GM23248 (cell line): Measurements from ENCODE around the gene SMYD3. TPM values are rescaled to one million over a fixed set of nuclear protein-coding genes. Genes with fewer than 3 reads are reported as not detected.

Source experiments
- DNase-seq: peaks from one replicate; pipeline ENCODE4 v3.0.0-alpha.2; 2015
- H2AFZ ChIP-seq: fragments of 200-600 bp; sonication (generic); 2 replicates; pipeline ENCODE4 v1.6.1; 2016; ENCODE audit warnings: antibody characterized with exemption
- H3F3A ChIP-seq: fragments of 200-600 bp; sonication (generic); 2 replicates; pipeline ENCODE4 v1.6.1; 2016; ENCODE audit warnings: mild to moderate bottlenecking, antibody characterized with exemption, mixed run types; ENCODE audit not compliant: insufficient read depth
- H3K27ac ChIP-seq: fragments of 200-600 bp; sonication (generic); 2 replicates; pipeline ENCODE4 v1.5.1; 2016; ENCODE audit warnings: mild to moderate bottlenecking
- H3K27me3 ChIP-seq: fragments of 200-600 bp; sonication (generic); replicated peaks from 2 replicates; pipeline ENCODE4 v1.6.1; 2016; ENCODE audit warnings: mild to moderate bottlenecking; ENCODE audit not compliant: insufficient read depth
- H3K36me3 ChIP-seq: fragments of 200-600 bp; sonication (generic); 2 replicates; pipeline ENCODE4 v1.6.1; 2016; ENCODE audit warnings: low read depth, mild to moderate bottlenecking
- H3K4me1 ChIP-seq: fragments of 200-600 bp; sonication (generic); 2 replicates; pipeline ENCODE4 v1.6.1; 2016; ENCODE audit warnings: mild to moderate bottlenecking; ENCODE audit not compliant: insufficient read depth
- H3K4me2 ChIP-seq: fragments of 200-600 bp; sonication (generic); one replicate; pipeline ENCODE4 v1.6.1; 2016; ENCODE audit warnings: mild to moderate bottlenecking; ENCODE audit not compliant: unreplicated experiment
- H3K4me3 ChIP-seq: fragments of 200-600 bp; sonication (generic); 2 replicates; pipeline ENCODE4 v1.5.1; 2016; ENCODE audit warnings: mild to moderate bottlenecking
- H3K79me2 ChIP-seq: fragments of 200-600 bp; sonication (generic); 2 replicates; pipeline ENCODE4 v1.6.1; 2016; ENCODE audit warnings: mild to moderate bottlenecking; ENCODE audit not compliant: insufficient read depth
- H3K9ac ChIP-seq: fragments of 200-600 bp; sonication (generic); 2 replicates; pipeline ENCODE4 v1.6.1; 2016; ENCODE audit warnings: mild to moderate bottlenecking
- H3K9me2 ChIP-seq: fragments of 200-600 bp; sonication (generic); 2 replicates; pipeline ENCODE4 v1.6.1; 2016; ENCODE audit warnings: mixed run types, mild to moderate bottlenecking, moderate library complexity; ENCODE audit not compliant: insufficient read depth
- H3K9me3 ChIP-seq: fragments of 200-600 bp; sonication (generic); one replicate; pipeline ENCODE4 v1.6.1; 2017; ENCODE audit warnings: low read depth
- H4K20me1 ChIP-seq: fragments of 200-600 bp; sonication (generic); 2 replicates; pipeline ENCODE4 v1.6.0; 2016; ENCODE audit not compliant: insufficient read depth
- EZH2 ChIP-seq: fragments of 200-600 bp; sonication (generic); IDR thresholded peaks from 2 replicates; pipeline ENCODE4 v1.6.1; 2018; ENCODE audit warnings: antibody characterized with exemption, mild to moderate bottlenecking; ENCODE audit not compliant: insufficient read depth, poor library complexity, severe bottlenecking
- EZH2phosphoT487 ChIP-seq: fragments of 200-600 bp; sonication (generic); IDR thresholded peaks from 2 replicates; pipeline ENCODE4 v1.6.1; 2018; ENCODE audit warnings: antibody characterized with exemption, moderate library complexity, mild to moderate bottlenecking, low read depth; ENCODE audit not compliant: insufficient read depth
- WGBS, 2 experiments: methylation state at CpG; one replicate each; pipeline ENCODE4 v1.1.6; 2015 to 2017; ENCODE audit warnings: low lambda C conversion rate in 2 of 2, low coverage in 1 of 2; ENCODE audit errors: missing lambda C conversion rate in 2 of 2; 5-methylcytosine and 5-hydroxymethylcytosine counted together
- in situ Hi-C: fragments of 300-500 bp; cut with MboI; formaldehyde crosslinking; loops from 2 replicates; pipeline ENCODE4 v1.15.0; 2020
- polyA plus RNA-seq: library from polyadenylated mRNA; unstranded; fragments of >200 nt; fragmentation: Nextera tagmentation; extraction: Ambion mirVana; gene quantifications from 2 replicates; pipeline ENCODE4 v1.2.1, GENCODE V29; 2016
- total RNA-seq: library from RNA; depleted of rRNA; stranded (reverse); fragments of >200 nt; shearing (Covaris generic); gene quantifications from 2 replicates; pipeline ENCODE4 v1.2.3, GENCODE V29; 2014

SMYD3 gene
- total and polyA plus RNA-seq, 2 experiments from 2014 or later, result 32.1 to 44.8 TPM

DNA sequence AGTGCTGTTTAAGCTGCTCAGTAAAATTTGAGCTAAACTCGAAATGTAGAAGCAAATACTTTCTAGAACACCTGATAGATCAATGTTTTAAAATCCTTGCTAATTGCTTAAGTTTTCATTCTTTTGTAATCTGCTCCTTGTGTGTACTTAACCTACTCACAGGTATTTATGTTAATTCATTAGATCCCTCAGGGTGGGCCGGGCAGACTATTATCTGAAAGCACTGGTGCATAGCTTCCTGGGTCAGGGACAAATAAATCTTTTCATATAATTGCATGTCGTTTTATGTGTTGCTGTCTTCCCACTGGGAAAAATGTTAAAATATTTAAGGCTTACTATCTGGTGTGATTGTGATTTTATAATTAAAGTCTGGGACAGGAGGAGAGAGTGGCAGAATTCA is 440.5 kb downstream of the SMYD3 start:
- Histone ChIP-seq H3K4me3 (no peak overlapping the region), H3K36me3 (no peaks in the 10 kb centered on the region), H3K9me3 (no peaks in the 10 kb centered on the region), H3F3A (peaks cover 18% of the 10 kb centered on the region), H3K9ac (no peak overlapping the region), H4K20me1 (no peaks in the 10 kb centered on the region), H3K27me3 (no peaks in the 10 kb centered on the region), H3K27ac (no peak overlapping the region), H3K9me2 (no peaks in the 10 kb centered on the region), H3K79me2 (no peaks in the 10 kb centered on the region), H3K4me2 (no peak overlapping the region), H2AFZ (no peak overlapping the region), H3K4me1 (peaks cover 17% of the 10 kb centered on the region)
- no peak for DNase-seq
- TF ChIP-seq EZH2, result no peak
- TF ChIP-seq EZH2phosphoT487, result no peak
- in situ Hi-C loops, result no loop called here
- 71 to 80% methylated on average over 3 of the region's 3 CpGs for WGBS, 2 experiments

DNA sequence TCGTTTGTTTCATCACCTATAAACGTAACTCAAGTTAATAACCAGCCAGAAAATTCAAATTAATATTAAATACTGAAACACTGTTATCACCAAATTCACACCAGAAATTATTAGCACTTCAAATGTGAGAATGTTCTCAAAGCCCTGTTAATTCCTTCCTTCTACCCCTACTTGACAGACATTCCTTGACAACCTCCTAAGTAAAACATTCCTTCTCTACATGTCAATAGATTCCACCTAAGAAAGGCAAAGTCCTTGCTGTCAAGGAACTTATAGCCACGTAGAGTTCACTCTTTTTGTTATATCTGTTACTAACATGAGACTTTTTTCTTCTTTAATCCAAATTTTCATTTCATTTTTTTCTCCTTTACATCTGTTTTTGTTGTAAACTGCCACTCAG is 441.5 kb downstream of the SMYD3 start:
- Histone ChIP-seq H3K4me2 (no peak overlapping the region), H2AFZ (no peak overlapping the region), H3K4me1 (peaks cover 17% of the 10 kb centered on the region), H3K4me3 (no peak overlapping the region), H3K27me3 (no peaks in the 10 kb centered on the region), H3K9me3 (no peaks in the 10 kb centered on the region), H3F3A (peaks cover 18% of the 10 kb centered on the region), H3K9me2 (no peaks in the 10 kb centered on the region), H3K27ac (no peak overlapping the region), H3K79me2 (no peaks in the 10 kb centered on the region), H3K36me3 (no peaks in the 10 kb centered on the region), H3K9ac (no peak overlapping the region), H4K20me1 (no peaks in the 10 kb centered on the region)
- in situ Hi-C loops, result no loop called here
- DNase-seq, result no peak
- TF ChIP-seq EZH2phosphoT487 (no peak), EZH2 (no peak)
- 93 to 98% methylated on average over 3 of the region's 3 CpGs for WGBS, 2 experiments

DNA sequence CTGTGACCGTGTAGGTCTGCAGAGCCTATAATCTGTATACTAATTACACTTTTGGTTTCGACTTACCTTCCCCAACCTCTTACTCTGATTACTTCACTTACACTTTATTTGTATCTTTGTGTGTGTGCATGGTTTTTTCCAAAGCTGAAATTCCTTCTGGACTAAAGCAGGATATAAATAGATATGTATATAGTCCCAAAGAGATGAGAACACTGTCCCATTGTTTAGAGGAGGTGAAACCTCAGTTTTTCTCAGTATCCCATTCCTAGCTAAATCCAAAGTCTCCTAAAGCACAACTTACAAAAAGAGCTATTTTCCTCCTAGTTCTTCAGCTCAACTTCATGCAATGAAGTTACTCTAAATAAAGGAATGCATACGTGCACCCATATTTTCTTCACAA is 442.2 kb downstream of the SMYD3 start:
- WGBS, 2 experiments, result 90 to 92% methylated on average over 3 of the region's 3 CpGs
- no peak for DNase-seq
- Histone ChIP-seq H3K27me3 (no peaks in the 10 kb centered on the region), H3F3A (peaks cover 18% of the 10 kb centered on the region), H3K36me3 (no peaks in the 10 kb centered on the region), H3K27ac (no peak overlapping the region), H2AFZ (no peak overlapping the region), H3K79me2 (no peaks in the 10 kb centered on the region), H3K9me2 (no peaks in the 10 kb centered on the region), H3K4me1 (peaks cover 17% of the 10 kb centered on the region), H3K9ac (no peak overlapping the region), H3K4me2 (no peak overlapping the region), H3K4me3 (no peak overlapping the region), H4K20me1 (no peaks in the 10 kb centered on the region), H3K9me3 (no peaks in the 10 kb centered on the region)
- no peak for TF ChIP-seq EZH2phosphoT487
- TF ChIP-seq EZH2, result no peak
- in situ Hi-C loops, result no loop called here

DNA sequence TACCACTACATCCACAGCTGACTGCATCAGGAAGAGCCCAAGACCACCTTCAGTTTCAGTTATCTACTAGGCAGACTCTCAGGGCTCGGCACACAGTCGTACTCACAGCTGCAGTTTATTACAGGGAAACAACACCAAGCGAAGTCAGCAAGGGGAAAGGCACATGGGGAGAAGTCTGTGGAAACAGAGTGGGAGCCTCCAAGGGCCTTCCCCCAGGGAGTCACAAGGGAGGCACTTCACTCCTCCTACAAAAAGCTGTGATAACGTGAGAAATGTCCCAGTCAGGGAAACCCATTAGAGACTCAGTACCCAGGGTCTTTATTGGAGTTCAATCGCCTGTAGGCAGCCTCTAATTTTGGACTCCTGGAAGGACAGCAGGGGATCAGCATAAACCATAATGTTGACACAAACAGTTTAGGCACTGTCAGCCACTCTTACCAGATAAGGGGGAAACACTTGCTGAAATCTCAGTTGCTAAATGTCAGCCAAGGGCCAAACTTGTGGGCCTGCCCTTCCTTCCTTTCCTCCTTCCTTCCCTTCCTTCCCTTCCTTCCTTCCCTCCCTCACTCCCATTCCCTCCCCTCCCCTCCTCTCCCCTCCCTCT is 444.0 kb downstream of the SMYD3 start:
- H3K4me2 ChIP-seq, result no peak overlapping the region
- TF ChIP-seq EZH2 (no peak), EZH2phosphoT487 (no peak)
- no peaks in the 10 kb centered on the region for H3K27me3 ChIP-seq
- H2AFZ ChIP-seq, result no peak overlapping the region
- H3K9me2 ChIP-seq, result no peaks in the 10 kb centered on the region
- in situ Hi-C loops, result no loop called here
- no peak overlapping the region for H3K9ac ChIP-seq
- peaks cover 19% of the 10 kb centered on the region for H3K4me1 ChIP-seq
- no peak for DNase-seq
- H3K36me3 ChIP-seq, result no peaks in the 10 kb centered on the region
- no peaks in the 10 kb centered on the region for H4K20me1 ChIP-seq
- H3K9me3 ChIP-seq, result no peaks in the 10 kb centered on the region
- no peaks in the 10 kb centered on the region for H3K79me2 ChIP-seq
- H3K27ac ChIP-seq, result no peak overlapping the region
- H3K4me3 ChIP-seq, result no peak overlapping the region
- peaks cover 11% of the 10 kb centered on the region for H3F3A ChIP-seq
- WGBS, 2 experiments, result 82 to 87% methylated on average over 5 of the region's 5 CpGs
